Mesodermal cell (in vitro differentiated cells): ENCODE data around the gene TMEM258.

Experiments used
- H3K27ac ChIP-seq: 2 replicates; pipeline ENCODE4 v1.7.0; 2013; ENCODE audit warnings: mild to moderate bottlenecking, low read depth, low read length, moderate library complexity; ENCODE audit not compliant: severe bottlenecking
- H3K36me3 ChIP-seq: 2 replicates; pipeline ENCODE4 v1.7.1; 2013; ENCODE audit warnings: mild to moderate bottlenecking, low read length, moderate library complexity; ENCODE audit not compliant: control insufficient read depth, insufficient read depth
- H3K4me1 ChIP-seq: one replicate; pipeline ENCODE4 v1.7.1; 2013; ENCODE audit warnings: mild to moderate bottlenecking, low read length; ENCODE audit not compliant: insufficient read depth, control insufficient read depth, poor library complexity, severe bottlenecking
- H3K4me3 ChIP-seq: 2 replicates; pipeline ENCODE4 v1.7.0; 2013; ENCODE audit warnings: low read length, control low read depth, mild to moderate bottlenecking; ENCODE audit not compliant: insufficient read depth, poor library complexity, severe bottlenecking; ENCODE audit errors: extremely low read depth
- H3K9me3 ChIP-seq: 2 replicates; pipeline ENCODE4 v1.7.1; 2013; ENCODE audit warnings: mild to moderate bottlenecking, low read length, moderate library complexity; ENCODE audit not compliant: control insufficient read depth
- WGBS, 2 experiments: methylation state at CpG; one replicate each; pipeline ENCODE4 v1.1.5; 2013; ENCODE audit warnings: missing lambda C conversion rate in 2 of 2; ENCODE audit not compliant: insufficient coverage in 2 of 2; 5-methylcytosine and 5-hydroxymethylcytosine counted together

The TMEM258 gene

GRCh38 chr11:61805146-61805545 lies 12.7 kb upstream of the TMEM258 start:
- WGBS, 2 experiments: 100% methylated on average over 1 of the region's 1 CpG; no CpG with 5 or more reads in 1 of the 2 experiments
- Histone ChIP-seq H3K4me1 (peaks cover 8% of the 10 kb centered on the region), H3K36me3 (peaks cover 97% of the 10 kb centered on the region), H3K4me3 (no peak overlapping the region), H3K9me3 (no peaks in the 10 kb centered on the region), H3K27ac (no peak overlapping the region)

DNA sequence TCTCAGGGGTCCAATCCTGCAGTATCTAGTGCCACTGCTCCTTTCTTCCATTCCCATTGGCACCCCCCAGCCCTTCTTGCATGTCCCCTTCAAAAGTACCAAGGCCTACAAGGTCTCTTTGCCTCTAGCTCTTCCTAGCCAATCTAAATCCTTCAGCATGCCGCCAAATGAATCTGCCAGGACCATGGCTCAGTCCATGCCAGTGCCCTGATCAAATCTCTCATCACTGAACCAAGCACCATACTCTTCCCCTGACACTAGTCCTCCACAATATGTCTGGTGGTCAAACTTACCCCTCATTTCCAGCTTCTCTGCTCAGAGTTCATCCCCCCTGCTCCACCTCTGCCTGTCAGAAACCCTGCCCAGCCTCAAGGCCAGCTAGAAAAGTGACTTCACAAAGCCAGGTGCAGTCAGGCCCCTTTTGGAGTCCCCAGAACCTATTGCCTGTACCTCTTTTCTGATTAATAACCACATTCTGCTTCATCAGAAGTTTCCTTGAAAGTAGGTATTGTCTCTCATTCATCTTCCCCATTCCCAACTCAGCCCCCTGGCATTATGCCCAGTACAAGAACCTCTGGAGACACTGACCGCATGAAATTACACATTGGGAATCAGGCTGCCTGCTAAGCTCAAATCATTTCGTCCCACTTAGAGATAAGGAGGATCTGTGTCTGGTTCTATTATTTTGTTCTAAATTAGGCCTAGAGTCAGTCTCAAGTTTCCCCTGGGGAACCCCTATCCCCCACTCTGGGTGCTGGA lies 11.7 kb upstream of the TMEM258 start:
- Histone ChIP-seq H3K36me3 (peaks cover 97% of the 10 kb centered on the region), H3K4me3 (no peak overlapping the region), H3K9me3 (no peaks in the 10 kb centered on the region), H3K27ac (no peak overlapping the region), H3K4me1 (peaks cover 8% of the 10 kb centered on the region)
- WGBS, 2 experiments: 83 to 100% methylated on average over 1 to 3 of the region's 3 CpGs

GRCh38 chr11:61802605-61803004 lies 10.2 kb upstream of the TMEM258 start:
- Histone ChIP-seq H3K9me3 (no peaks in the 10 kb centered on the region), H3K4me1 (peaks cover 8% of the 10 kb centered on the region), H3K36me3 (peaks cover 93% of the 10 kb centered on the region), H3K4me3 (no peak overlapping the region), H3K27ac (no peak overlapping the region)
- 83 to 98% methylated on average over 1 to 5 of the region's 6 CpGs for WGBS, 2 experiments

GRCh38 chr11:61800331-61801281 lies 8.2 kb upstream of the TMEM258 start:
- Histone ChIP-seq H3K4me3 (no peak overlapping the region), H3K36me3 (peaks cover 87% of the 10 kb centered on the region), H3K27ac (no peak overlapping the region), H3K4me1 (peaks cover 8% of the 10 kb centered on the region), H3K9me3 (no peaks in the 10 kb centered on the region)
- 88 to 100% methylated on average over 1 to 2 of the region's 3 CpGs for WGBS, 2 experiments

DNA sequence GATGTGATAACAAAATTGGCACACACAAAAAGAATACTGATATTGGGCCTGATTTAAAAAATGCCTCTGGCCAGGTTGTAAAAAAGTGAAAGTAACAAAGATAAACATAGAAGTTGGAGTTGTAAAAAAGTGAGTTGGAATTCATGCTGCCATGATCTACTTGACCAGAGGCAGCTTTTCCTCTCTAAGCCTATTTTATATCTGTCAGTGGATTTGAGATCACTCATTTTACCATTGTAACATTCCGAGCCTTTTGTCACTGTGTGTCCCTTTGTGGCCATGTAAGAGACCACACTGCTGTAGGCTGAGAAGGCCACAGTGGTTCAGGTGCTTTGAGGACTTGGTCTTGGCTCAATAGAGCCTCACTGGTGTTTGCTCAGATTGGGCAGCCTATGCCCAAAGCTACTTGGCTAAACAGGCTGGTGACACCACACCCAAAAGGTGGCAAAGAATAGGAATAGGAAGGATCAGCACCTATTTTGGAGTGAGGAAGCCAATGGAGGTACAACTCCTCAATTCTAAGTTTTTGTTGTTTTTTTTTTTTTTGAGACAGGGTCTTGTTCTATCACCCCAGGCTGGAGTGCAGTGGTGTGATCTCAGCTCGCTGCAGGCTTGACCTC lies 7.4 kb upstream of the TMEM258 start:
- Histone ChIP-seq H3K27ac (no peak overlapping the region), H3K4me3 (no peak overlapping the region), H3K36me3 (peaks cover 85% of the 10 kb centered on the region), H3K9me3 (no peaks in the 10 kb centered on the region), H3K4me1 (peaks cover 8% of the 10 kb centered on the region)
- 92 to 100% methylated on average over 1 to 2 of the region's 2 CpGs for WGBS, 2 experiments

GRCh38 chr11:61797263-61797944 lies 5.0 kb upstream of the TMEM258 start:
- 83 to 87% methylated on average over 2 of the region's 3 CpGs for WGBS, 2 experiments
- H3K27ac ChIP-seq: peak overlapping the region; percentile 41

GRCh38 chr11:61795876-61796526 lies 3.6 kb upstream of the TMEM258 start:
- 97 to 98% methylated on average over 16 to 18 of the region's 18 CpGs for WGBS, 2 experiments
- Histone ChIP-seq H3K4me1 (no peaks in the 10 kb centered on the region), H3K9me3 (no peaks in the 10 kb centered on the region), H3K4me3 (no peak overlapping the region), H3K27ac (no peak overlapping the region), H3K36me3 (peaks cover 54% of the 10 kb centered on the region)

More at GRCh38 chr11:61797263-61797944, 5.0 kb upstream of the TMEM258 start:
- H3K36me3 ChIP-seq: peaks cover 68% of the 10 kb centered on the region
- no peak overlapping the region for H3K4me3 ChIP-seq
- no peaks in the 10 kb centered on the region for H3K9me3 ChIP-seq
- H3K4me1 ChIP-seq: peaks cover 3% of the 10 kb centered on the region

DNA sequence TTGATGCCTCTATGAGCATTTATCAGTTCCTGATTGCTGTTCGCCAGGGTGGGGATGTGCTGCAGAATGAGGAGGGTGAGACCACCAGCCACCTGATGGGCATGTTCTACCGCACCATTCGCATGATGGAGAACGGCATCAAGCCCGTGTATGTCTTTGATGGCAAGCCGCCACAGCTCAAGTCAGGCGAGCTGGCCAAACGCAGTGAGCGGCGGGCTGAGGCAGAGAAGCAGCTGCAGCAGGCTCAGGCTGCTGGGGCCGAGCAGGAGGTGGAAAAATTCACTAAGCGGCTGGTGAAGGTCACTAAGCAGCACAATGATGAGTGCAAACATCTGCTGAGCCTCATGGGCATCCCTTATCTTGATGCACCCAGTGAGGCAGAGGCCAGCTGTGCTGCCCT lies 3.1 kb upstream of the TMEM258 start:
- WGBS, 2 experiments: 94% methylated on average over 12 of the region's 12 CpGs
- H3K4me1 ChIP-seq: no peaks in the 10 kb centered on the region
- no peak overlapping the region for H3K4me3 ChIP-seq
- no peaks in the 10 kb centered on the region for H3K9me3 ChIP-seq
- peaks cover 53% of the 10 kb centered on the region for H3K36me3 ChIP-seq
- no peak overlapping the region for H3K27ac ChIP-seq

- Histone ChIP-seq H3K4me3 (no peak overlapping the region), H3K36me3 (peaks cover 53% of the 10 kb centered on the region), H3K27ac (no peak overlapping the region), H3K9me3 (no peaks in the 10 kb centered on the region), H3K4me1 (no peaks in the 10 kb centered on the region)
- 89 to 100% methylated on average over 1 of the region's 4 CpGs for WGBS, 2 experiments
Measured at GRCh38 chr11:61794579-61794978, 2.2 kb upstream of the TMEM258 start.

DNA sequence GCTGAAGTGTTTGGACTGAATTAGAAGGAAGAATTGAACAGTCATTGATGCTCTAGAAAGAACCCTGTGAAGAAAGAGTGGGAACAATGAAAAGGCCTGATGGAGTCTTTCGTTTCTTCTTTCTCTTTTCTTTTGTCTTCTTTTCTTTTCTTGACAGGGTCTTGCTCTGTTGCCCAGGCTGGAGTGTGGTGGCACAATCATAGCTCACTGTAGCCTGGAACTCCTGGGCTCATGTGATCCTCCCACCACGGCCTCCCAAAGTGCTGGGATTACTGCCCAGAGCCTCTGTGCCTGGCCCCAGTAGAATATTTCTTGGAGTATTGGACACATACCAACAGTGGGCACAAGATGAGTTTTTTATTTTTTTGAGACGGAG lies 1.4 kb upstream of the TMEM258 start:
- Histone ChIP-seq H3K4me3 (peak overlapping the region; percentile 90), H3K9me3 (no peaks in the 10 kb centered on the region), H3K27ac (no peak overlapping the region), H3K4me1 (no peaks in the 10 kb centered on the region), H3K36me3 (peaks cover 53% of the 10 kb centered on the region)
- 81 to 89% methylated on average over 3 of the region's 3 CpGs for WGBS, 2 experiments
